A673 (cell line): Measurements from ENCODE around the gene TMA16.

ENCODE experiments used
- EZH2 ChIP-seq: fragments of 200-600 bp; sonication (generic); IDR thresholded peaks from 2 replicates; pipeline ENCODE4 v1.6.1; 2017; ENCODE audit warnings: borderline replicate concordance, low read depth, mild to moderate bottlenecking, mixed read lengths, antibody characterized with exemption, low read length; ENCODE audit not compliant: poor library complexity, severe bottlenecking
- TF ChIP-seq, protein P1 (sequence below): fragments of 300-800, 200-600 bp; sonication (generic); conservative IDR thresholded peaks from 2 replicates; pipeline ENCODE4 v1.5.1; 2017; ENCODE audit warnings: low read depth, mild to moderate bottlenecking, antibody characterized with exemption, low read length, moderate library complexity, mixed read lengths

- TF ChIP-seq, protein P1, sequence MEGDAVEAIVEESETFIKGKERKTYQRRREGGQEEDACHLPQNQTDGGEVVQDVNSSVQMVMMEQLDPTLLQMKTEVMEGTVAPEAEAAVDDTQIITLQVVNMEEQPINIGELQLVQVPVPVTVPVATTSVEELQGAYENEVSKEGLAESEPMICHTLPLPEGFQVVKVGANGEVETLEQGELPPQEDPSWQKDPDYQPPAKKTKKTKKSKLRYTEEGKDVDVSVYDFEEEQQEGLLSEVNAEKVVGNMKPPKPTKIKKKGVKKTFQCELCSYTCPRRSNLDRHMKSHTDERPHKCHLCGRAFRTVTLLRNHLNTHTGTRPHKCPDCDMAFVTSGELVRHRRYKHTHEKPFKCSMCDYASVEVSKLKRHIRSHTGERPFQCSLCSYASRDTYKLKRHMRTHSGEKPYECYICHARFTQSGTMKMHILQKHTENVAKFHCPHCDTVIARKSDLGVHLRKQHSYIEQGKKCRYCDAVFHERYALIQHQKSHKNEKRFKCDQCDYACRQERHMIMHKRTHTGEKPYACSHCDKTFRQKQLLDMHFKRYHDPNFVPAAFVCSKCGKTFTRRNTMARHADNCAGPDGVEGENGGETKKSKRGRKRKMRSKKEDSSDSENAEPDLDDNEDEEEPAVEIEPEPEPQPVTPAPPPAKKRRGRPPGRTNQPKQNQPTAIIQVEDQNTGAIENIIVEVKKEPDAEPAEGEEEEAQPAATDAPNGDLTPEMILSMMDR: no peak
- TF ChIP-seq EZH2: no peak
Measured at GRCh38 chr4:163563592-163563991, 69.1 kb downstream of the TMA16 start.
